Bronchial epithelial cell (primary cell): ENCODE data around the gene DUSP5. TPM values are rescaled to one million over a fixed set of nuclear protein-coding genes. Genes with fewer than 3 reads are reported as not detected.

Source experiments
- DNase-seq: peaks from one replicate; pipeline ENCODE4 v3.0.0-alpha.2; 2010; ENCODE audit warnings: low read depth
- FAIRE-seq: peaks from 2 replicates; lab custom pipeline; 2011; peaks lifted over from hg19 to GRCh38; lab: Jason Lieb, UNC
- H3K27me3 ChIP-seq: 2 replicates; pipeline ENCODE4 v1.5.1; 2011; ENCODE audit warnings: low read length; ENCODE audit not compliant: control insufficient read depth, insufficient read depth
- H3K36me3 ChIP-seq: 2 replicates; pipeline ENCODE4 v1.5.1; 2011; ENCODE audit warnings: low read length; ENCODE audit not compliant: control insufficient read depth, insufficient read depth
- H3K4me3 ChIP-seq: 2 replicates; pipeline ENCODE4 v1.5.1; 2011; ENCODE audit warnings: mild to moderate bottlenecking, low read depth, low read length, control low read depth
- CTCF ChIP-seq: IDR thresholded peaks from 2 replicates; pipeline ENCODE4 v1.5.1; 2011; ENCODE audit warnings: mild to moderate bottlenecking, moderate library complexity, low read length, control low read depth, inconsistent platforms; ENCODE audit not compliant: insufficient read depth, severe bottlenecking
- total RNA-seq: library from RNA; depleted of rRNA; stranded (reverse); fragments of >200 nt; gene quantifications from 2 replicates; pipeline ENCODE4 v1.2.1, GENCODE V29; 2014

The DUSP5 gene
- total RNA-seq, 1 donor from 2014 or later, result 115 TPM

- DNase-seq, result no peak
- TF ChIP-seq CTCF, result no peak
- Histone ChIP-seq H3K4me3 (no peak overlapping the region), H3K27me3 (no peaks in the 10 kb centered on the region), H3K36me3 (peaks cover 43% of the 10 kb centered on the region)
- no peak for FAIRE-seq
These were observed 9.6 kb downstream of the DUSP5 start for GRCh38 chr10:110507346-110507745.

GRCh38 chr10:110508159-110508788 lies 10.6 kb downstream of the DUSP5 start:
- Histone ChIP-seq H3K27me3 (no peaks in the 10 kb centered on the region), H3K4me3 (no peak overlapping the region), H3K36me3 (peaks cover 39% of the 10 kb centered on the region)
- no peak for TF ChIP-seq CTCF
- no peak for FAIRE-seq
- DNase-seq, result no peak

- Histone ChIP-seq H3K4me3 (no peak overlapping the region), H3K36me3 (peaks cover 38% of the 10 kb centered on the region), H3K27me3 (no peaks in the 10 kb centered on the region)
- FAIRE-seq (no peak), DNase-seq (no peak)
- no peak for TF ChIP-seq CTCF
These were observed 11.3 kb downstream of the DUSP5 start for GRCh38 chr10:110508806-110509544.

GRCh38 chr10:110509560-110509959 lies 11.9 kb downstream of the DUSP5 start:
- H3K36me3 ChIP-seq, result peaks cover 32% of the 10 kb centered on the region
- no peak for FAIRE-seq

GRCh38 chr10:110510086-110510485 lies 12.4 kb downstream of the DUSP5 start:
- no peak for TF ChIP-seq CTCF
- Histone ChIP-seq H3K36me3 (peaks cover 31% of the 10 kb centered on the region), H3K27me3 (no peaks in the 10 kb centered on the region), H3K4me3 (no peak overlapping the region)
- no peak for FAIRE-seq
- no peak for DNase-seq

More at GRCh38 chr10:110509560-110509959, 11.9 kb downstream of the DUSP5 start:
- no peak for TF ChIP-seq CTCF
- no peaks in the 10 kb centered on the region for H3K27me3 ChIP-seq
- no peak for DNase-seq
- no peak overlapping the region for H3K4me3 ChIP-seq
